ENCODE measurements around the gene RNF212B. TPM values are rescaled to one million over a fixed set of nuclear protein-coding genes. Genes with fewer than 3 reads are reported as not detected.

RNF212B gene
- total and polyA plus RNA-seq, 2 donors (not counting 3 experiments of a cell fraction or from before 2014, with no cell fraction given) = not detected

DNA sequence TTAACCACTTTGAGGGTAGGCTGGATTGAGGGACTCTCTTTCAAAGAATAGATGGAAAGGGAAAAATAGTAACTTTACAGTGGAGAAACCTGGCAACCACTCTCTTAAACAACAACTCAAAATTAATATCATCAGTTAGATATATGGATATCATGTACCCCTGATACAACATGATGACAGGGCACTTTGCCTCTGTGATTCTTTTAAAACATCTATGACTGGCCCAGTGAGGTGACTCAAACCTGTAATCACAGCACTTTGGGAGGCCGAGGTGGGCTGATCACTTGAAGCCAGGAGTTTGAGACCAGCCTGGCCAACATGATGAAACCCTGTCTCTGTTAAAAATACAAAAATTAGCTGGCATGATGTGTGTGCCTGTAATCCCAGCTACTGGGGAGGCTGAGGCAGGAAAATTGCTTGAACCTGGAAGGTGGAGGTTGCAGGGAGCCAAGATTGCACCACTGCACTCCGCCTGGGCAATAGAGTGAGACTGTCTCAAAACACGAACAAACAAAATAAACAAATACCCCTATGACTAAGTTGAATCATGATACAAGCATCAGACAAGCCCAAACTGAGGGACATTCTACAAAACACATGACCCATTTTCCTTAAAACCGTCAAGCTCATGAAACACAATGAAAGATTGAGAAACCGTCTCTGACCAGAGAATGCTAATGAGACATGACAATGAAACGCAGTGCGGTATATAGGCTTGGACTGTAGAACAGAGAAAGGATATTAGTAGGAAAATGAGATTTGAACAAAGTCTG, 27.9 kb upstream of the RNF212B start:
- H3K27me3 ChIP-seq (ENCODE audit: control insufficient read depth in 2 of 2, insufficient read depth in 2 of 2, low read length in 2 of 2) = peaks cover 5 to 11% of the 10 kb centered on the region in 2 experiments
- no peaks in the 10 kb centered on the region for H3K4me1 ChIP-seq (ENCODE audit: control insufficient read depth, extremely low read depth, insufficient read depth, low read length)
- H3K79me2 ChIP-seq (ENCODE audit: control insufficient read depth, insufficient read depth, low read length) = no peaks in the 10 kb centered on the region
- no TSS peak for BruUV-seq (replicated peaks)
- H3K36me3 ChIP-seq (ENCODE audit: control insufficient read depth in 2 of 2, extremely low read depth in 1 of 2, insufficient read depth in 2 of 2, low read length in 2 of 2) = no peaks in the 10 kb centered on the region
- no peaks in the 10 kb centered on the region for H3K9me3 ChIP-seq (replicated peaks; ENCODE audit: control insufficient read depth, insufficient read depth, low read length)
- H3K27ac ChIP-seq (ENCODE audit: insufficient read depth, low read depth, low read length) = no peak overlapping the region
- ChIA-PET CTCF (interaction anchor here (0.7 to 1.4 kb wide), 3 partner anchors 10 to 151 kb away, joined by 3 to 5 read pairs (median 3); no protein-coding TSS in a partner anchor), POLR2A (interaction anchor here (0.6 kb wide), 1 partner anchor 82 kb away, joined by 4 read pairs; no protein-coding TSS in a partner anchor)
- intact Hi-C loops (cut with micrococcal nuclease) = no loop called here
- no peak for FAIRE-seq
- no peak for DNase-seq (ENCODE audit: low read depth, low spot score)
- H4K20me1 ChIP-seq (replicated peaks; ENCODE audit: control insufficient read depth, extremely low read depth, insufficient read depth, low read length) = no peaks in the 10 kb centered on the region
- no peaks in the 10 kb centered on the region for H3K9me1 ChIP-seq (replicated peaks; ENCODE audit: control insufficient read depth, extremely low read depth, insufficient read depth, low read length)
- no peak overlapping the region for H3K9ac ChIP-seq (replicated peaks; ENCODE audit: extremely low read depth, insufficient read depth, low read length)
- H2AFZ ChIP-seq (ENCODE audit: low read depth, low read length) = no peak overlapping the region
- dilution Hi-C loops (cut with MboI; ENCODE audit: extremely low pct_ligation_motif_present, low sequenced_read_pairs) = no loop called here
- no peak overlapping the region for H3K4me3 ChIP-seq (replicated peaks in 1 of 3; ENCODE audit: insufficient read depth in 1 of 3, low read depth in 1 of 3, low read length in 3 of 3)
- no peak overlapping the region for H3K4me2 ChIP-seq (ENCODE audit: insufficient read depth, low read length)
- TF ChIP-seq JUN (IDR thresholded peaks at IDR 0.05; ENCODE audit: borderline replicate concordance, insufficient read depth, insufficient read length, low read depth) (no peak), EZH2 (IDR thresholded peaks at IDR 0.05; ENCODE audit: borderline replicate concordance, low read depth, low read length, severe bottlenecking) (no peak), POLR2AphosphoS5 (IDR thresholded peaks at IDR 0.05; ENCODE audit: insufficient read depth, low read depth, low read length) (no peak), GATA2 (IDR thresholded peaks at IDR 0.05; ENCODE audit: insufficient read depth, insufficient read length, low read depth, low read length) (no peak), MAX (IDR thresholded peaks at IDR 0.05; ENCODE audit: insufficient read depth, insufficient read length) (no peak), POLR2A (IDR thresholded peaks at IDR 0.05; ENCODE audit: low read depth, low read length) (no peak), FOS (IDR thresholded peaks at IDR 0.05; ENCODE audit: borderline replicate concordance, insufficient read depth, low read length) (no peak), MYC (IDR thresholded peaks at IDR 0.05; ENCODE audit: low read depth, low read length) (no peak)
- TF ChIP-seq, protein P1, sequence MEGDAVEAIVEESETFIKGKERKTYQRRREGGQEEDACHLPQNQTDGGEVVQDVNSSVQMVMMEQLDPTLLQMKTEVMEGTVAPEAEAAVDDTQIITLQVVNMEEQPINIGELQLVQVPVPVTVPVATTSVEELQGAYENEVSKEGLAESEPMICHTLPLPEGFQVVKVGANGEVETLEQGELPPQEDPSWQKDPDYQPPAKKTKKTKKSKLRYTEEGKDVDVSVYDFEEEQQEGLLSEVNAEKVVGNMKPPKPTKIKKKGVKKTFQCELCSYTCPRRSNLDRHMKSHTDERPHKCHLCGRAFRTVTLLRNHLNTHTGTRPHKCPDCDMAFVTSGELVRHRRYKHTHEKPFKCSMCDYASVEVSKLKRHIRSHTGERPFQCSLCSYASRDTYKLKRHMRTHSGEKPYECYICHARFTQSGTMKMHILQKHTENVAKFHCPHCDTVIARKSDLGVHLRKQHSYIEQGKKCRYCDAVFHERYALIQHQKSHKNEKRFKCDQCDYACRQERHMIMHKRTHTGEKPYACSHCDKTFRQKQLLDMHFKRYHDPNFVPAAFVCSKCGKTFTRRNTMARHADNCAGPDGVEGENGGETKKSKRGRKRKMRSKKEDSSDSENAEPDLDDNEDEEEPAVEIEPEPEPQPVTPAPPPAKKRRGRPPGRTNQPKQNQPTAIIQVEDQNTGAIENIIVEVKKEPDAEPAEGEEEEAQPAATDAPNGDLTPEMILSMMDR (IDR thresholded peaks at IDR 0.05; ENCODE audit: extremely low read depth in 1 of 2, insufficient read depth in 1 of 2, low read depth in 1 of 2, low read length in 2 of 2) = no peak

All from endothelial cell of umbilical vein (primary cell).